Stimulated activated effector memory CD8-positive, alpha-beta T cell treated with anti-CD3 and anti-CD28 coated beads, Interleukin-12 subunit alpha, Interleukin-12 subunit beta, amount 100 ng/mL, for 72 hours (primary cell): ENCODE data around the gene CSTB.

Experiments
- ATAC-seq: fragments of 150-1000 bp; cut with Tn5 transposase; 2 replicates; pipeline ENCODE4 v1.10.0; 2021
- DNase-seq, 2 donors: peaks; one replicate each; pipeline ENCODE4 v3.0.0; 2021 to 2022; ENCODE audit warnings: low spot score in 2 of 2
- H3K27ac Mint-ChIP-seq: one replicate; pipeline ENCODE4 v1.8.0; 2022; ENCODE audit warnings: mild to moderate bottlenecking, mixed read lengths
- H3K36me3 Mint-ChIP-seq: one replicate; pipeline ENCODE4 v1.8.0; 2022; ENCODE audit warnings: mild to moderate bottlenecking, mixed read lengths
- H3K4me1 Mint-ChIP-seq: one replicate; pipeline ENCODE4 v1.8.0; 2022; ENCODE audit warnings: mixed read lengths
- H3K4me3 Mint-ChIP-seq: one replicate; pipeline ENCODE4 v1.8.0; 2022; ENCODE audit warnings: mild to moderate bottlenecking, mixed read lengths
- H3K9me3 Mint-ChIP-seq: one replicate; pipeline ENCODE4 v1.8.0; 2022; ENCODE audit warnings: mixed read lengths

CSTB gene

DNA sequence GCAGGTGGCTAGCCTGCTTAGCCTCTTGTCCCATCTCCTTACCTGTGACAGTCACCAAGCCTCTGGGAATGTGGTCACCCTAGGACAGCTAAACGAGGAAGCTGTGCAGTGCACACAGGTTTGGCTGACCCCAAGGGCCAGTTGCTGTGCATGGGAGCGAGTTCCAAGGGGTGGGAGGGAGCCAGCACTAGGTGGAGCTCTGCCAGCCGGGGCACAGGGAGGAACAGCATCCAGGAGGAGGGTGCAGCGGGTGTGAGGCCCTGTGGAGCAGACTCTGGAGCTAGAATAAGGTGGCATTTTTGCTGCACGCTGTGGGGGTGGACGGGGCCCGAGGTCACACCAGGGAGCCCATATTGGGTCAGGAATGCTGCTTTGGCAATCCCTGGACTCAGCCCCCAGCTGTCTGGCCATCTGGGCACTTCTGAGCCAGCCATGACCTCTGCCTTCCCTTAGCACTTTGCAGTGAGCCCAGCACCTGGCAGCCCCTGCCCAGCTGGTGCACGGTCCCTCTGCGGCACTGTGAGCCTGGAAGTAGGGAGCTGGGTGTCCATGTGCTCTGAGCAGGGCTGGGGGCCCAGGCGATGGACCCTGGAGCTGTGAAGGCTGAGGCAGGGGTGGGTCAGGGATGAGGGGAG, 48.5 kb downstream of the CSTB start:
- ATAC-seq, result no peak
- H3K9me3 Mint-ChIP-seq, result no peaks in the 10 kb centered on the region
- DNase-seq, result no peak
- H3K27ac Mint-ChIP-seq, result peak overlapping the region; percentile 93
- H3K36me3 Mint-ChIP-seq, result peaks cover 30% of the 10 kb centered on the region
- H3K4me3 Mint-ChIP-seq, result peak overlapping the region; percentile 82
- H3K4me1 Mint-ChIP-seq, result peaks cover 46% of the 10 kb centered on the region

DNA sequence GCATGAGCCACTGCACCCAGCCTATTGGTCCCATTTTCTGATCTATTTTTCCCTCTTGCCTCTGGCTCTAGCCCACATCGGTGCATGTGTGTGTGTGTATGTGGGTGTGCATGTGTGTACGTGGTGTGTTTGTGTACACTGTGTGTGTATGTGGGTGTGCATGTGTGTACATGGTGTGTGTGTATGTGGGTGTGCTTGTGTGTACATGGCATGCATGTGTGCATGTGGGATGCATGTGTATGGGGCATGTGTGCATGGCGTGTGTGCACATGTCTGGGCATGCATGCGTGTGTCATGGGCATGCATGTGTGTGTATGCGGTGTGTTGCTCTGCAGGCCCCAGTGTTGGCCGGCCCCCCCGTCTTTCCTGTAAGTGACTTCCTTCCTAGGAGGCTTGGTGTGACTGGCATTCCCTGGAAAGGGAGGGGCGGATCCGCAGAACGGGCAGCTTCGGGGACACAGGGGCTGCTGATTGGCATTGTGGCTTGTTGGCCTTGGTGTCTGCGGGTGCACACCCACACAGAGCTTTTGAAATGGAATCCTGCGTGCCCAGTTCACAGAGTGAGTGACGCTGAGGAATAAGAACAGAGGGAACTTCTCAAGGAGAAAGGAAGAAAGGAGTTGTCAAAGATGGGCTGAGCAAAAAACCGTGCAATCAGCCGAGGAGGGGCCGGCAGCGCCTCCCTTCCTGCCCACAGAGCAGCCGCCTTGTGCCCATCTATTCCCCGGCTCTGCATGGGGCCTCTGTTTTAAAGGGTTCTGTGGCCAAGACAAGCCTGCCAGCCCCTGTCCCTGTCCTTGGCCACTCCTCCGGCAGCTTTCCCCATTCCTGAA, 49.2 kb downstream of the CSTB start:
- Mint-ChIP-seq H3K9me3 (no peaks in the 10 kb centered on the region), H3K4me1 (peaks cover 53% of the 10 kb centered on the region), H3K36me3 (peaks cover 30% of the 10 kb centered on the region), H3K4me3 (peak overlapping the region; percentile 82), H3K27ac (peak overlapping the region; percentile 93)
- DNase-seq (no peak), ATAC-seq (no peak)
